H9 (cell line): ENCODE results near the gene RPGRIP1L. TPM values are rescaled to one million over a fixed set of nuclear protein-coding genes. Genes with fewer than 3 reads are reported as not detected.
A peak's percentile ranks its signal among the peaks of the same experiment; 100 is the strongest.

Experiments
- DNase-seq: peaks from one replicate; pipeline ENCODE4 v3.0.0-alpha.2; 2017
- H2AFZ ChIP-seq: one replicate; pipeline ENCODE4 v1.6.1; 2013; ENCODE audit warnings: mild to moderate bottlenecking, low read length, control low read depth, moderate library complexity
- H2AK5ac ChIP-seq: 2 replicates; pipeline ENCODE4 v1.6.1; 2013; ENCODE audit warnings: low read length, control low read depth, mixed read lengths; ENCODE audit not compliant: insufficient read length
- H2BK120ac ChIP-seq: one replicate; pipeline ENCODE4 v1.6.1; 2013; ENCODE audit warnings: low read depth, mild to moderate bottlenecking, low read length, control low read depth, inconsistent platforms; ENCODE audit not compliant: poor library complexity, severe bottlenecking
- H2BK12ac ChIP-seq: 2 replicates; pipeline ENCODE4 v1.6.1; 2013; ENCODE audit warnings: low read length, control low read depth, mixed read lengths, low read depth; ENCODE audit not compliant: insufficient read length
- H2BK15ac ChIP-seq: 2 replicates; pipeline ENCODE4 v1.6.1; 2013; ENCODE audit warnings: low read depth, low read length, control low read depth
- H2BK20ac ChIP-seq: one replicate; pipeline ENCODE4 v1.6.1; 2013; ENCODE audit warnings: low read depth, mild to moderate bottlenecking, low read length, control low read depth, inconsistent platforms; ENCODE audit not compliant: poor library complexity, severe bottlenecking
- H2BK5ac ChIP-seq: 2 replicates; pipeline ENCODE4 v1.6.1; 2013; ENCODE audit warnings: low read length, control low read depth, mixed read lengths; ENCODE audit not compliant: insufficient read length
- H3K14ac ChIP-seq: 2 replicates; pipeline ENCODE4 v1.6.1; 2013; ENCODE audit warnings: low read length, control low read depth; ENCODE audit not compliant: insufficient read depth
- H3K18ac ChIP-seq: 2 replicates; pipeline ENCODE4 v1.6.1; 2013; ENCODE audit warnings: low read depth, mild to moderate bottlenecking, mixed read lengths, low read length, control low read depth; ENCODE audit not compliant: insufficient read length
- H3K23ac ChIP-seq: 2 replicates; pipeline ENCODE4 v1.6.1; 2013; ENCODE audit warnings: low read length, control low read depth, mixed read lengths, low read depth; ENCODE audit not compliant: insufficient read length
- H3K23me2 ChIP-seq: 2 replicates; pipeline ENCODE4 v1.6.1; 2013; ENCODE audit warnings: low read depth, mild to moderate bottlenecking, mixed read lengths, low read length, control low read depth; ENCODE audit not compliant: insufficient read length, poor library complexity, severe bottlenecking
- H3K27ac ChIP-seq: 2 replicates; pipeline ENCODE4 v1.5.1; 2013; ENCODE audit warnings: low read length, control low read depth, mixed read lengths, low read depth; ENCODE audit not compliant: insufficient read length
- H3K27me3 ChIP-seq: 2 replicates; pipeline ENCODE4 v1.6.1; 2013; ENCODE audit warnings: low read length, control low read depth, inconsistent platforms; ENCODE audit not compliant: insufficient read depth
- H3K4ac ChIP-seq: 2 replicates; pipeline ENCODE4 v1.6.1; 2013; ENCODE audit warnings: low read depth, mild to moderate bottlenecking, control low read depth, inconsistent platforms, low read length, moderate library complexity
- H3K4me1 ChIP-seq: 2 replicates; pipeline ENCODE4 v1.6.1; 2013; ENCODE audit warnings: low read length, control low read depth, inconsistent platforms; ENCODE audit not compliant: insufficient read depth
- H3K4me2 ChIP-seq: 2 replicates; pipeline ENCODE4 v1.6.1; 2013; ENCODE audit warnings: low read length, control low read depth, mixed read lengths; ENCODE audit not compliant: insufficient read length, insufficient read depth
- H3K56ac ChIP-seq: 2 replicates; pipeline ENCODE4 v1.6.1; 2013; ENCODE audit warnings: low read depth, mild to moderate bottlenecking, mixed read lengths, low read length, control low read depth; ENCODE audit not compliant: insufficient read length
- H3K79me1 ChIP-seq: 2 replicates; pipeline ENCODE4 v1.6.1; 2013; ENCODE audit warnings: low read depth, mild to moderate bottlenecking, moderate library complexity, low read length, control low read depth, inconsistent platforms; ENCODE audit not compliant: insufficient read depth, poor library complexity, severe bottlenecking
- H3K79me2 ChIP-seq: 2 replicates; pipeline ENCODE4 v1.6.1; 2013; ENCODE audit warnings: low read length, control low read depth, inconsistent platforms; ENCODE audit not compliant: insufficient read depth
- H3K9ac ChIP-seq: 2 replicates; pipeline ENCODE4 v1.6.1; 2013; ENCODE audit warnings: low read length, control low read depth, mixed read lengths; ENCODE audit not compliant: insufficient read length; ENCODE audit errors: extremely low read depth
- H3K9me3 ChIP-seq: one replicate; pipeline ENCODE4 v1.6.1; 2013; ENCODE audit warnings: low read depth, low read length, inconsistent platforms; ENCODE audit not compliant: control insufficient read depth
- H3T11ph ChIP-seq: one replicate; pipeline ENCODE4 v1.6.1; 2013; ENCODE audit warnings: mild to moderate bottlenecking, low read length, control low read depth, inconsistent platforms
- H4K20me1 ChIP-seq: one replicate; pipeline ENCODE4 v1.6.1; 2013; ENCODE audit not compliant: control insufficient read depth, insufficient read length, insufficient read depth
- H4K5ac ChIP-seq: 2 replicates; pipeline ENCODE4 v1.6.1; 2013; ENCODE audit warnings: low read depth, mild to moderate bottlenecking, mixed read lengths, low read length, control low read depth; ENCODE audit not compliant: insufficient read length
- H4K8ac ChIP-seq: replicated peaks from 2 replicates; pipeline ENCODE4 v1.6.1; 2013; ENCODE audit warnings: low read length, control low read depth, mixed read lengths, low read depth; ENCODE audit not compliant: insufficient read length
- H4K91ac ChIP-seq: 2 replicates; pipeline ENCODE4 v1.6.1; 2013; ENCODE audit warnings: low read depth, mild to moderate bottlenecking, moderate library complexity, mixed read lengths, low read length, control low read depth; ENCODE audit not compliant: insufficient read length
- H3K27ac Mint-ChIP-seq, 3 experiments: 2 replicates in 2 of 3; 3 replicates in 1 of 3; pipeline ENCODE4 v1.8.0; 2020 to 2021; ENCODE audit warnings: mixed read lengths in 3 of 3, mild to moderate bottlenecking in 1 of 3, moderate library complexity in 1 of 3
- H3K27me3 Mint-ChIP-seq: 2 replicates; pipeline ENCODE4 v1.8.0; 2021; ENCODE audit warnings: low read depth, mild to moderate bottlenecking, moderate library complexity, mixed read lengths
- H3K36me3 Mint-ChIP-seq, 3 experiments: 2 replicates in 2 of 3; 3 replicates in 1 of 3; pipeline ENCODE4 v1.8.0; 2020 to 2021; ENCODE audit warnings: low read depth in 3 of 3, mixed read lengths in 3 of 3; ENCODE audit not compliant: insufficient read depth in 1 of 3
- H3K4me1 Mint-ChIP-seq, 2 experiments: 2 replicates each; pipeline ENCODE4 v1.8.0; 2020; ENCODE audit warnings: mixed read lengths in 2 of 2
- H3K4me3 Mint-ChIP-seq, 2 experiments: 2 replicates in 1 of 2; 3 replicates in 1 of 2; pipeline ENCODE4 v1.8.0; 2020 to 2021; ENCODE audit warnings: mild to moderate bottlenecking in 2 of 2, mixed read lengths in 2 of 2, moderate library complexity in 1 of 2
- H3K9me3 Mint-ChIP-seq, 2 experiments: 2 replicates in 1 of 2; 3 replicates in 1 of 2; pipeline ENCODE4 v1.8.0; 2020; ENCODE audit warnings: mild to moderate bottlenecking in 2 of 2, mixed read lengths in 2 of 2, moderate library complexity in 1 of 2
- WGBS: extraction: QIAGEN DNeasy Blood & Tissue Kit; methylation state at CpG from one replicate; pipeline ENCODE4 v1.1.7; 2013; ENCODE audit warnings: missing lambda C conversion rate, low lambda C conversion rate, mixed read lengths; ENCODE audit not compliant: insufficient read length; ENCODE audit errors: extremely low coverage; 5-methylcytosine and 5-hydroxymethylcytosine counted together
- total RNA-seq: library from RNA; stranded (reverse); gene quantifications from 2 replicates; pipeline ENCODE4 v1.2.1, GENCODE V29; 2021
- TF ChIP-seq, protein P1 (sequence below): fragments of 200-600 bp; sonication (generic); conservative IDR thresholded peaks from 3 replicates; pipeline ENCODE4 v1.8.0; 2021; ENCODE audit warnings: antibody characterized with exemption, mild to moderate bottlenecking

RPGRIP1L gene
- total RNA-seq, 1 experiment from 2014 or later: 11.7 TPM

DNA sequence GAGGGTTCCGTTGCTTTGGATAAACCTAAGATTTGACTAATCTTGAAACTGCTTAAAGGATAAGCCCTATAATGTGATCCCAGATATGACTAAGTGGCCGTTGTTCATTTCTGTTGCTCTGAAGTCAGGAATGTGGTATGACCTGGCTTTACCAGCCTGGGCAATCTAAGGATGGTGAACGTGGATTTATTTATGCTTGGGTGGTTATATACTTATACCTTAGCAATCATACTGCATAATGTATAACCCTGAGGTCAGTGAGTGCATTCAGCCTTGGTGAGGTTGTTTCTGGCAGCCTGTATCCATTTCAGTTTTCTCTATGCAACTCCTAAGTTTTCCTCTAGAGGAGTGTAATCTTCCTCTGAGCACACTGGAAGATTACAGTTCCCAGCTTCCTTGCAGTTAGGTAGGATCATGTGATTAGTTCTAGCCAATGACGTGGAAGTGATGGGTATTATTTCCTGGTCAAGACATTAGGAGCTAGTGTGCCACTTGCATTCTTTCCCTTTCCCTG, 42.2 kb upstream of the RPGRIP1L start:
- Histone ChIP-seq H2BK12ac (no peak overlapping the region), H3K18ac (no peak overlapping the region), H4K20me1 (no peaks in the 10 kb centered on the region), H3K79me1 (peaks cover 2% of the 10 kb centered on the region), H3K23ac (no peak overlapping the region), H4K8ac (no peak overlapping the region), H2BK120ac (no peak overlapping the region), H3K56ac (no peak overlapping the region), H3K27ac (no peak overlapping the region), H3T11ph (no peak overlapping the region), H2BK5ac (no peak overlapping the region), H3K4me2 (no peak overlapping the region), H3K79me2 (no peaks in the 10 kb centered on the region), H2AFZ (no peak overlapping the region), H3K9ac (no peak overlapping the region), H3K23me2 (no peaks in the 10 kb centered on the region), H3K4ac (no peak overlapping the region), H3K9me3 (no peaks in the 10 kb centered on the region), H4K5ac (no peak overlapping the region), H2AK5ac (no peak overlapping the region), H4K91ac (no peak overlapping the region), H3K4me1 (peaks cover 3% of the 10 kb centered on the region; the same call in 1 of the 2 replicates), H3K14ac (no peak overlapping the region), H3K27me3 (no peaks in the 10 kb centered on the region), H2BK15ac (no peak overlapping the region), H2BK20ac (no peak overlapping the region)
- peaks cover 3 to 8% of the 10 kb centered on the region in 2 experiments; a peak in 4 of 5 replicates for H3K9me3 Mint-ChIP-seq
- H3K27me3 Mint-ChIP-seq: no peaks in the 10 kb centered on the region
- peaks cover 0 to 10% (median 6%) of the 10 kb centered on the region in 3 experiments; a peak in 5 of 7 replicates for H3K36me3 Mint-ChIP-seq
- no peak overlapping the region for H3K4me3 Mint-ChIP-seq
- H3K4me1 Mint-ChIP-seq: peaks cover 16 to 18% of the 10 kb centered on the region in 2 experiments
- no peak overlapping the region for H3K27ac Mint-ChIP-seq
- no CpG with 5 or more reads among the region's 4 CpGs for WGBS
- DNase-seq: no peak
- TF ChIP-seq, protein P1, sequence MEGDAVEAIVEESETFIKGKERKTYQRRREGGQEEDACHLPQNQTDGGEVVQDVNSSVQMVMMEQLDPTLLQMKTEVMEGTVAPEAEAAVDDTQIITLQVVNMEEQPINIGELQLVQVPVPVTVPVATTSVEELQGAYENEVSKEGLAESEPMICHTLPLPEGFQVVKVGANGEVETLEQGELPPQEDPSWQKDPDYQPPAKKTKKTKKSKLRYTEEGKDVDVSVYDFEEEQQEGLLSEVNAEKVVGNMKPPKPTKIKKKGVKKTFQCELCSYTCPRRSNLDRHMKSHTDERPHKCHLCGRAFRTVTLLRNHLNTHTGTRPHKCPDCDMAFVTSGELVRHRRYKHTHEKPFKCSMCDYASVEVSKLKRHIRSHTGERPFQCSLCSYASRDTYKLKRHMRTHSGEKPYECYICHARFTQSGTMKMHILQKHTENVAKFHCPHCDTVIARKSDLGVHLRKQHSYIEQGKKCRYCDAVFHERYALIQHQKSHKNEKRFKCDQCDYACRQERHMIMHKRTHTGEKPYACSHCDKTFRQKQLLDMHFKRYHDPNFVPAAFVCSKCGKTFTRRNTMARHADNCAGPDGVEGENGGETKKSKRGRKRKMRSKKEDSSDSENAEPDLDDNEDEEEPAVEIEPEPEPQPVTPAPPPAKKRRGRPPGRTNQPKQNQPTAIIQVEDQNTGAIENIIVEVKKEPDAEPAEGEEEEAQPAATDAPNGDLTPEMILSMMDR: peak; percentile 36; the same call in 2 of the 3 replicates
